Common myeloid progenitor, CD34-positive (primary cell): ENCODE data around the gene SPCS2.

Source experiments
- CTCF ChIA-PET: fragments of 350-600 bp; sonication (Branson Sonifier 250); formaldehyde crosslinking; loops from one replicate; lab custom pipeline; 2021; ENCODE audit warnings: antibody characterized with exemption; lab: Charles Lee
- POLR2A ChIA-PET: fragments of 350-600 bp; sonication (Branson Sonifier 250); formaldehyde crosslinking; loops from one replicate; lab custom pipeline; 2021; ENCODE audit warnings: antibody characterized with exemption; lab: Charles Lee
- DNase-seq, 3 donors: peaks; one replicate each; pipeline versions ENCODE4 v3.0.0 to v3.0.0-alpha.2; 2013
- H3K27ac ChIP-seq, 2 experiments: 1 replicate in 1 of 2; 2 replicates in 1 of 2; pipeline ENCODE4 v1.7.0; 2013; ENCODE audit warnings: inconsistent platforms in 2 of 2, low read length in 2 of 2, mild to moderate bottlenecking in 2 of 2, low read depth in 1 of 2, moderate library complexity in 1 of 2; ENCODE audit not compliant: severe bottlenecking in 2 of 2, insufficient read depth in 1 of 2, poor library complexity in 1 of 2
- H3K27me3 ChIP-seq, 5 experiments: replicated peaks in 2 of 5; 1 replicate in 3 of 5; 2 replicates in 2 of 5; pipeline versions ENCODE4 v1.6.1 to v1.7.0; 2013; ENCODE audit warnings: low read length in 4 of 5, mild to moderate bottlenecking in 2 of 5, moderate library complexity in 2 of 5, inconsistent platforms in 1 of 5; ENCODE audit not compliant: insufficient read depth in 5 of 5, control insufficient read depth in 4 of 5
- H3K36me3 ChIP-seq, 4 experiments: 1 replicate in 2 of 4; 2 replicates in 2 of 4; pipeline versions ENCODE4 v1.6.1 to v1.7.0; 2013; ENCODE audit warnings: low read length in 3 of 4, control low read depth in 1 of 4, mild to moderate bottlenecking in 1 of 4; ENCODE audit not compliant: control insufficient read depth in 4 of 4, insufficient read depth in 4 of 4
- H3K4me1 ChIP-seq, 4 experiments: 1 replicate in 3 of 4; 2 replicates in 1 of 4; pipeline versions ENCODE4 v1.6.1 to v1.7.1; 2013; ENCODE audit warnings: low read length in 3 of 4, mild to moderate bottlenecking in 3 of 4, control low read depth in 1 of 4, inconsistent platforms in 1 of 4, moderate library complexity in 1 of 4; ENCODE audit not compliant: control insufficient read depth in 4 of 4, insufficient read depth in 4 of 4; ENCODE audit errors: control extremely low read depth in 1 of 4
- H3K4me3 ChIP-seq, 7 experiments: 1 replicate in 4 of 7; 2 replicates in 3 of 7; pipeline versions ENCODE4 v1.5.1 to v1.7.0; 2013; ENCODE audit warnings: mild to moderate bottlenecking in 7 of 7, low read length in 6 of 7, moderate library complexity in 6 of 7, inconsistent platforms in 2 of 7, low read depth in 2 of 7, control low read depth in 1 of 7; ENCODE audit not compliant: insufficient read depth in 4 of 7, control insufficient read depth in 1 of 7; ENCODE audit errors: extremely low read depth in 1 of 7
- H3K9me3 ChIP-seq, 5 experiments: 1 replicate in 4 of 5; 2 replicates in 1 of 5; pipeline versions ENCODE4 v1.6.1 to v1.7.1; 2013; ENCODE audit warnings: low read length in 4 of 5, mild to moderate bottlenecking in 2 of 5, inconsistent platforms in 1 of 5, low read depth in 1 of 5, moderate library complexity in 1 of 5; ENCODE audit not compliant: control insufficient read depth in 4 of 5, insufficient read depth in 2 of 5; ENCODE audit errors: control extremely low read depth in 1 of 5
- WGBS: methylation state at CpG from one replicate; pipeline ENCODE4 v1.1.5; 2013; ENCODE audit not compliant: insufficient coverage; 5-methylcytosine and 5-hydroxymethylcytosine counted together

SPCS2 gene

DNA sequence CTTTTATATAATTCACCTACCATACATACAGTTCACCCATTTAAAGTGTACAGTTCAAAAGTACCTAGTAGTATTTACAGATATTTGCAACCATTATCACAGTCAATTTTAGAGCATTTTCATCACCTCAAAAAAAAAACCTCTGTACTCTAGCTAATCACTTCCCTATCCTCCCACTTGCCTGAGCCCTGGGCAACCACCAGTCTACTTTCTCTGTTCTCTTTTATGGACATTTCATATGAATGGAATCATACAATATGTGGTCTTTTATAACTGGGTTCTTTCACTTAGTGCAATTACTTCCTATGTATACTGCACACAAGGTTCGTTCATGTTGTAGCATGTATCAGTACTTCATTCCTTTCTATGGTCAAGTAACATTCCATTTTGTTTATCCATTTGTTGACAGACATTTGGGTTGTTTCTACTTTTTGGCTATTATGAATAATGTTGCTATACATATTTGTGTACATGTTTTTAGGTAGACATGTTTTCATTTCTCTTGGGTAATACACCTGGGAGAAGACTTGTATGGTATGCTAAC is 21.9 kb downstream of the SPCS2 start:
- no peaks in the 10 kb centered on the region for H3K4me1 ChIP-seq
- WGBS = no CpG with 5 or more reads among the region's 1 CpG
- POLR2A ChIA-PET = interaction anchor here (0.6 kb wide), 1 partner anchor 29 kb away, joined by 6 read pairs; no protein-coding TSS in a partner anchor
- CTCF ChIA-PET = no interaction called here
- no peaks in the 10 kb centered on the region for H3K9me3 ChIP-seq
- H3K27me3 ChIP-seq = no peaks in the 10 kb centered on the region
- H3K27ac ChIP-seq = no peak overlapping the region
- no peak overlapping the region for H3K4me3 ChIP-seq
- DNase-seq = no peak
- peaks cover 31 to 71% (median 50%) of the 10 kb centered on the region in 4 experiments for H3K36me3 ChIP-seq

DNA sequence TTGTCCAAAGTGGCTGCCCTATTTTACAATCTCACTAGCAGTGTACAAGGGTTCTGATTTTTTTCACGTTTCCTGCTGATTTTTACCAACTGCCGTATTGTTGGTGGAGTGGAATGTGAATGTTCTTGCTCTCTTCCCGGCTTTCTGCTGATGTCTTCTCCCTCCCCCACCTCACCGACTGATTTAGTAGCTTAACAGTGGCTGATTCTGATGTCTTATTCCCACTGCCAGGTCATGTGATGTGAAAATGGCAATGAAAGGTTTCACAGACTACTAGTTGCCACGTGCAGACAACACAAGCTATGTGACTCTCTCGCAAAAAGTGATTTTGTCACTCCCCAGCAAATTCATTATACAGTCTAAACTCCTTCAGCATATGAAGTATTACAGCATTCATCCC is 22.4 kb downstream of the SPCS2 start:
- no peak overlapping the region for H3K4me3 ChIP-seq
- H3K27me3 ChIP-seq = no peaks in the 10 kb centered on the region
- H3K27ac ChIP-seq = no peak overlapping the region
- no peaks in the 10 kb centered on the region for H3K9me3 ChIP-seq
- peaks cover 33 to 73% (median 53%) of the 10 kb centered on the region in 4 experiments for H3K36me3 ChIP-seq
- CTCF ChIA-PET = interaction anchor here (1.3 kb wide), 1 partner anchor 8 kb away, joined by 3 read pairs; no protein-coding TSS in a partner anchor
- POLR2A ChIA-PET = interaction anchor here (0.6 kb wide), 1 partner anchor 29 kb away, joined by 6 read pairs; no protein-coding TSS in a partner anchor
- no peak for DNase-seq
- H3K4me1 ChIP-seq = no peaks in the 10 kb centered on the region
- WGBS = 94% methylated on average over 3 of the region's 6 CpGs

DNA sequence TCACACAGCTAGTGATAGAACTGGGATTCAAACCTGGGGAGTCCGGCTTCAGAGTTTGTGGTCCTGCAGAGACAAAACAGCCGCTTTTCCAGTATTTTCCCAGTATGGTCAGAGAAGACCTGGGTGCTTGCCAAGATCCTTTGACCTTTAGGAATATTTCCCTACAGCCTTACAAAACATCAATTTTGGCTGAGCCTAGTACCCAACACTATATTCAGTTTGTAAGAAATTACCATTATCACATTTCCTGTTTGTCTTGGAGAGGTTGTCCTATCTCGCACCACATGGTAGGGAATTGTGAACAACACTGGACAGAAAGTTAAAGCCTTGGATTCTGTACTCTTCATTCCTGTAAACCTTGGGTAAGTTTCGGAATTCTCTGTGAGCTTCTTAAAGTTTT is 29.0 kb downstream of the SPCS2 start:
- CTCF ChIA-PET = no interaction called here
- no peak for DNase-seq
- peaks cover 15 to 56% (median 36%) of the 10 kb centered on the region in 4 experiments for H3K36me3 ChIP-seq
- no peaks in the 10 kb centered on the region for H3K4me1 ChIP-seq
- H3K27me3 ChIP-seq = no peaks in the 10 kb centered on the region
- POLR2A ChIA-PET = no interaction called here
- H3K27ac ChIP-seq = no peak overlapping the region
- H3K4me3 ChIP-seq = no peak overlapping the region
- H3K9me3 ChIP-seq = peaks cover 0 to 5% (median 0%) of the 10 kb centered on the region in 5 experiments
- WGBS = 96% methylated on average over 4 of the region's 4 CpGs

DNA sequence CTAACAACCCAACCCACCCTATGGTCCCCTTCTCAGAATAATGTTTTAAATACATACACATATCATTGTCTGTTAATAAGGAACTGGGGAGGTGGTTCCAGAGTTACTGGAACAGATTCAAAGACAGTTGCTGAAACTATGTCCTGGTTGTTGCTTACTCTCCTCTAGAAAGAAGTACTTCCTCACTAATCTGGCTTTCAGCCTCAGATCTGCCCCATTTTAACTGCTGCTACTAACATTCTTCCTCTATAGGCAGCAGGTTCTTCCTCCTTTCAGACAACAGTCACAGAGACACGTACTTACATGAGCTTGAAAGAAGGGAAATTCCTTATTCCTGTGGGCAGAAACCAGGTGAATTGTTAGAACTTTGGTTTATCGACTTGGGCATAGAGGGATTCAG is 31.6 kb downstream of the SPCS2 start:
- peaks cover 0 to 5% (median 0%) of the 10 kb centered on the region in 5 experiments for H3K9me3 ChIP-seq
- H3K4me3 ChIP-seq = no peak overlapping the region
- no peak for DNase-seq
- H3K4me1 ChIP-seq = no peaks in the 10 kb centered on the region
- no peaks in the 10 kb centered on the region for H3K27me3 ChIP-seq
- POLR2A ChIA-PET = no interaction called here
- 80% methylated on average over 2 of the region's 2 CpGs for WGBS
- peaks cover 9 to 43% (median 23%) of the 10 kb centered on the region in 4 experiments for H3K36me3 ChIP-seq
- CTCF ChIA-PET = interaction anchor here (1.1 kb wide), 2 partner anchors 50 kb away, joined by 3 to 4 read pairs; no protein-coding TSS in a partner anchor
- H3K27ac ChIP-seq = no peak overlapping the region

DNA sequence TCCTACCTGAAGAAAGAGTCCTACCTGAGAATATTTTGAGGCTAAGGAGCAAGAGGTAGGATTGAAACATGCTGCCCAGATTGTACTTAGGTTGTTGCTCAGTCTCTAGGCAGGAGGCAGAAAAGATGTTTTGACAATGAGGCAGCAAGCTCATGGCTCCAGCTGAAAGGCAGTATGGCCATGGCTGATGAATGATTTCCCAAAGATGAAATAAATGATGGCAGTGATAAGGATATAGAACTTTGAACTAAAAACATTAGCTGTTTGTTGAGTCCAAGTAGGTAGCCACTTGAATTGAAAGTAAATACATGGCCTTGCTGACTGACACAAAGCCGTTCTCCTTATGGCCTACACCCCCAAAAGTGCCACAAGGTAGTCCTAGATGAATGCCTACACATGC is 32.8 kb downstream of the SPCS2 start:
- peaks cover 4 to 32% (median 16%) of the 10 kb centered on the region in 4 experiments for H3K36me3 ChIP-seq
- no CpG with 5 or more reads among the region's 1 CpG for WGBS
- POLR2A ChIA-PET = no interaction called here
- CTCF ChIA-PET = interaction anchor here (1.1 to 1.5 kb wide), 3 partner anchors 8 to 51 kb away, joined by 3 to 4 read pairs (median 3); no protein-coding TSS in a partner anchor
- DNase-seq = no peak
- H3K4me1 ChIP-seq = no peaks in the 10 kb centered on the region
- H3K4me3 ChIP-seq = no peak overlapping the region
- peaks cover 0 to 5% (median 0%) of the 10 kb centered on the region in 5 experiments for H3K9me3 ChIP-seq
- H3K27me3 ChIP-seq = no peaks in the 10 kb centered on the region
- no peak overlapping the region for H3K27ac ChIP-seq

DNA sequence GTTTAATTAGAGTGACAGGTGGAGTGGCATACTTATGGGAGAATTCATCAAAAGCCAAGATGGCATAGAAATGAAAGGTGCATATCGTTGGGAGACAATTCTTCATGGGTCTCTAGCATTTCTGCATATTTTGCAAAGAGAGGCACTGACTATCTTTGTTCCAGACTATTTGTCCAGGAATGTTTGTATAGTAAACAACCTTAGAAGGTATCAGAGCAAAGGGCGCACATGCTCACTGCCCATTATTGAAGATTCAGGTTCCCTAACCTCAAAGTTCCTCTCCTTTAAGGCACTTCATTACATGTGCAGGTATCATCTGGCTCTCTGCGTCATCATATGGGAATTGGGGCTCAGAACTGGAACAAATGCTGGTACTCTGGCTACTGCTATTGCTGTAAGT is 35.0 kb downstream of the SPCS2 start:
- ChIA-PET CTCF (no interaction called here), POLR2A (no interaction called here)
- Histone ChIP-seq H3K36me3 (peaks cover 0 to 22% (median 10%) of the 10 kb centered on the region in 4 experiments), H3K4me3 (no peak overlapping the region), H3K27ac (no peak overlapping the region), H3K4me1 (peaks cover 3 to 9% (median 6%) of the 10 kb centered on the region in 4 experiments), H3K9me3 (peaks cover 0 to 5% (median 0%) of the 10 kb centered on the region in 5 experiments), H3K27me3 (no peaks in the 10 kb centered on the region)
- WGBS = 100% methylated on average over 2 of the region's 3 CpGs
- DNase-seq = no peak

DNA sequence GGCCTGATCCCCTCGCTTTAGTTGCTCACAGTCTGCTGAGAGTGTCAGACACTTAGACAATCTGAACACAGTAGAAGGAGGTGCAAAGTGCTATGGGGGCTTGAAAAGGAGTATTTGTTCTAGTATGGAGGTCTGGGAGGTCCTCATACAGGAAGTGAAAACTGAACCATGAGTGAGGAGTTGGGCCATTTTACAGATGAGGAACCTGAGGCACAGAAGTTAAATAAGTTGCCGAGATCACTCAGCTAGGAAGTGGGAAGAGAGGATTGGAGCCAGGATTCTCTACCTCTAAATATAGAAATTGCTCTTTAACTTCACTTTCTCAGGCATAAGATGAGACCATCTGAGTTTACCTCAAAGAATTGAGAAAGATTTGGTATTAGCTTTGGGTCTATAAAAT is 35.7 kb downstream of the SPCS2 start:
- no peak overlapping the region for H3K27ac ChIP-seq
- peaks cover 0 to 5% (median 0%) of the 10 kb centered on the region in 5 experiments for H3K9me3 ChIP-seq
- H3K36me3 ChIP-seq = peaks cover 0 to 18% (median 8%) of the 10 kb centered on the region in 4 experiments
- POLR2A ChIA-PET = no interaction called here
- no peaks in the 10 kb centered on the region for H3K27me3 ChIP-seq
- CTCF ChIA-PET = no interaction called here
- WGBS = 100% methylated on average over 2 of the region's 2 CpGs
- peaks cover 5 to 16% (median 10%) of the 10 kb centered on the region in 4 experiments for H3K4me1 ChIP-seq
- no peak for DNase-seq
- no peak overlapping the region for H3K4me3 ChIP-seq
